Activated T-helper 1 cell treated with anti-CD3 and anti-CD28 coated beads, Interleukin-2, amount 50 U/mL, for 16 hours (primary cell): Measurements from ENCODE around the gene BHLHA15.
A peak's percentile ranks its signal among the peaks of the same experiment; 100 is the strongest.

Experiments used
- DNase-seq, 2 donors: peaks; one replicate each; pipeline ENCODE4 v3.0.0-alpha.2; 2020; ENCODE audit warnings: low read depth in 1 of 2, low spot score in 1 of 2

Gene BHLHA15

DNA sequence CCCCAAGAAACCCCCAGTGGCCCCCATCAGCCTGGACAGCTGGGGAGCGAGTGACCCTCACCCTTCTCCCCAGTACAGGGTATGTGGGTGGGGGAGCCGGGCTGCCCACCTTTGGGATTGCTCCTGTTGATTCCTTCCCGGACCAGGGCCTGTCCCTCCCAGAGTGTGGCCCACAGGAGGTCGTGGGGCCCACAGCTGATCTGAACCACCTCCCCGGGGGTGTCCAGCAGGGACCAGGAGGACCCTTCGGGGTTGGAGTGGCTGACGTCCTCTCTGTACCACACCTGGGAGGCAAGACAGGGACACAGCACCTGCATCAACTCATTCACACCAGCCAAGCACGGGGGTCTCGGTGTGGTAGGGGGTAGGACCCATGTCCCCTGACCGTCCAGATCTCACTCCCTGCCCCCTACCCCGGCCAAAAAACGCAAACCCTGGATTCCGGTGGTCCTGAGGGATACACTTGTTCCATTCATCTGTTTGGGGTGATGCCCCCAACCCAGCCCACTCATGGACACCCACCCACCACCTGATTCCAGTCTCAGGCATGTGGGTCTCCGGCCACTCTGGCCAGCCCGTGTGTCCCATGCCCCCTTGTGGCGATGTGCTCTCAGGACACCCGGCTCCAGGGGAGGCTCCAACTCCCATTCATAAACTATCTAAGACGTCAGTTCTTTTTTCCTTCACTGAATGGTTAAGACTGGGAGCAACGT lies 29.9 kb downstream of the BHLHA15 start:
- no peak for DNase-seq

DNA sequence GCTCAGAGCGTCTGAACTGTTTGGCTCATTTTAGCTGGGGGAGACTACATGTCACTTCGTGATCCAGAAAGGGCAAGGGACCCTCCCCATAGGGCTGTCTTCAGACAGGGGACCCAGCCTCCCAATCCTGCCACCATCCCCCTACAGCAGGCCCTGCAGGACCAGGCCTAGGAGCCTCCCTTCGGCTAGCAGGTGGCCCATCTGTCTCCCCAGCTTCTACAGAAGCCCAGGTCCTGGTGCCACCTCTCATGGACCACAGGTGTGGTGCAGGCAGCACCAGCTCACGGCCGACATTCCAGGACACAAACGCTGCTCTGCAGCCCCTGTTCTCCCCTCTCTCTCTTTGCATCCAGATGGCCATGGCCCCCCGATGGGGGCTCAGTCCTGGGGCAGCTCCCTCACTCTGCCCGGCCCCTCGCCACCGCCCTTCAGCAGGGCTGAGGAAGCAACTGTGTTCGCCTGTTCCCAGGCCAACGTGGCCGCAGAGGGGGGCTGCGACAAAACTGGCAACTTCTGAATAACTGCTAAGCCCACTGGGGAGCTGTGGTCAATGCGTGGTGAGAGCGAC lies 30.5 kb downstream of the BHLHA15 start:
- DNase-seq: no peak

DNA sequence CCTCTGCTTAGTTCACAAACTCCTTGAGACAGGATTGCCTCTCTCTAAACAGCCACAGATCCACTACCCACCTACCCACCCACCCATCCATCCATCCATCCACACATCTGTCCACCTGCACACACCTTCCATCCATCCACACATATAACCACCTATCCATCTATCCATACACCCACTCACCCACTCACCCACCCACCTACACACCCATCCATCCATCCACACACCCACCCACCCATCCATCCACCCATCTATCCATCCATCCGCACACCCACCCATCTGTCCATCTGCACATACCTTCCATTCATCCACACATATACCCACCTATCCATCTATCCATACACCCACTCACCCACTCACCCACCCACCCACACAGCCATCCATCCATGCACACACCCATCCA lies 31.1 kb downstream of the BHLHA15 start:
- DNase-seq: no peak

DNA sequence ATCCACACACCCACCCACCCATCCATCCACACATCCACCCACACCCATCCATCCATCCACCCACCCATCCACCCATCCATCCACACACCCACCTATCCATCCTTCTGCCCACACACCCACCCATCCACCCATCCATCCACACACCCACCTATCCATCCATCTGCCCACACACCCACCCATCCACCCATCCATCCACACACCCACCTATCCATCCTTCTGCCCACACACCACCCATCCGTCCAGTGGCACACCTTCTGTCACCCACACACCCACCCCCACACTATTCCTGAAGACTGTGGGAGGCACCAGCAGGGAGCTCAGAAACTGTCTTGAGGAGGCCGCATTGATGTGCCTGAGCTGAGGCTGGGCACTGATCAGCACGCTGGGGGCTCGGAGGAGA lies 31.7 kb downstream of the BHLHA15 start:
- no peak for DNase-seq

DNA sequence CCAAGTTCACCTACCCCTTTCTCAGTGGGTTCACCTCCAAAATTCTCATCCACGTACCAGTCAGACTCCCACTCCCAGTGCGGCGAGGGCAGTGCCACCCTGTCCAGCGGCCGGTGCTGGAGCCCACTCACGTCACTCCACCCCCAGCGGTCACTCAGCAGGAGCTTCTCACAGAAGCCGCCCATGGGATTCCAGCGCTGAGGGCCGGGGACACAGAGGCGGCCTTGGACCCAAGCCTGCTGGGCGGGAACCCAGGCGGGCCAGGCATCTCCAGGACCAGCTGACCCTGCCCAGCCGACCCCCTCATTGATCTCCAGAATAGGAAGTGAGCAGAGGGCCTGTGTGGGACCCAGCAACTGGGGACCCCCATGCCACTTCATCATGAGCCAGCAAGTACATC lies 33.6 kb downstream of the BHLHA15 start:
- DNase-seq: no peak

DNA sequence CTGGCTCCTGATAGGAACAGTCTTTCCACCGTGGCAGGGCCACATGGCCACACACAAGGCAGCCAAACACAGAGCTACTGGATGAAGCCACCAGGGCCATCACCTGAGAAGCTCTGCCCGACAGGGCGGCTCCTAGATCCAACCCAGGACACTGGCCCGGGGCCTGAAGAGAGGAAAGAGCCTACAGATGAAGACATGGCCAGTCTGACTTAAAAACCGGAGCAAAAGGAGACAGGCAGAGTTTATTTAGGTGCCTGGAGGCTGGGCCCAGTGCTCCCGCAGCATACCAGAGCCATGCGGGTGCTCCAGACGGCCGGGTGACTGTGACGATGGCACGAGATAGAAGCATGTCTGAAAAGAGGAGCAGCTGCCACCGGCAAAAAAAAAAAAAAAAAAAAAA lies 36.9 kb downstream of the BHLHA15 start:
- no peak for DNase-seq

DNA sequence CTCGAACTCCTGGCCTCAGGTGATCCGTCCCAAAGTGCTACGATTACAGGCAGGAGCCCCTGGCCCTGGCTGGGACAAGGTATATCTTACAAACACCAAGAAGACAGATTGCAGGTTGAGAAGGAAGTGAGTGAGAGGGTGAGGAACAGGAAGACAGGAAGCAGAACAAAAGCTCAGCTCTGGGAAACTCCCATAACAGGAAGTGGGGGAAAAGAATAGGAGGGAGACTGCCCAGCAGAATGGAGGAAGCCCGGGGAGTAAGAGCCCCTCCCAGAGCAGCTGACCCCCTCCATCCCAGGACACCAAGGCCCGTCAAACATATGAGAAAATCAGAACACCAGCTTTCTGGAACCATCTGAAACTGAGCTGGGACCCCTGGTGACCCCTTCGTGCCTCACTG lies 37.9 kb downstream of the BHLHA15 start:
- DNase-seq: no peak

DNA sequence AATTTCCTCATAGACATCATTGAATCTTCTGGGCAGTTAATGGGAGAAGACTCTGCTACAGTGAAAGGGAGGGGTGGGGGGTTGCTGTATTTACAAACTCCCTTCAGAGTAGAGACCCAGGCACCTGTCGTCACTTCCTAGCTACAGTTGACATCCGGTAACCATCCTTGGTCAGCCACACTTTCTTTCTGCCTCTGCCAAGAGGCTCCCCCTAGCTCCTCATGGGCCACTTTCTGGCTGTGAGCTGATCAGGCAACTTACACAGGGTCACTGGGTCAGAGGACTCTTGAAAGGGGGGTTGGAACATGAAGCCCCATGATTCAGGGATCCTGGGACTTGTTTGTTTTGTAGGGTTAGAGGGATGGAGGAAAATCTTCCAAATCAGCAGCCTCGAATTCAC lies 39.5 kb downstream of the BHLHA15 start:
- DNase-seq: peak in 1 of 2 donors; percentile 13

DNA sequence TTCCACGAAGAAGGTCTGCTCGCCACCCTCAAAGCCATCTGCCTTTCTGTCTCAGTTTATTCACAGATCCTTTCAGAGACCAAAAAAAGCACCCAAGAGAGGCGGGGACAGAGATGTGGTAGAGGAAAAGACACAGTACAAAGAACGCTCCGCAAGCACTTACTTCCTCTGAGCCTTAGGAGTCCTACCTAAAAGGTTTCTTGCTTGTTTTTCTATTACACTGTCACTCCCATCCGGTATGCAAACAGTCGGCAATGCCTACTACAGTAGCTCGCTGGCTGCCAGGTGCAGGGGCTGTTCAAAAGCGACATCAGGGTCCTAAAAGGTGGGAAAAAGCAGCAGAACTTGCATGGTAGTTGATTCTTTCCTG lies 40.0 kb downstream of the BHLHA15 start:
- DNase-seq: peak in 1 of 2 donors; percentile 14

DNA sequence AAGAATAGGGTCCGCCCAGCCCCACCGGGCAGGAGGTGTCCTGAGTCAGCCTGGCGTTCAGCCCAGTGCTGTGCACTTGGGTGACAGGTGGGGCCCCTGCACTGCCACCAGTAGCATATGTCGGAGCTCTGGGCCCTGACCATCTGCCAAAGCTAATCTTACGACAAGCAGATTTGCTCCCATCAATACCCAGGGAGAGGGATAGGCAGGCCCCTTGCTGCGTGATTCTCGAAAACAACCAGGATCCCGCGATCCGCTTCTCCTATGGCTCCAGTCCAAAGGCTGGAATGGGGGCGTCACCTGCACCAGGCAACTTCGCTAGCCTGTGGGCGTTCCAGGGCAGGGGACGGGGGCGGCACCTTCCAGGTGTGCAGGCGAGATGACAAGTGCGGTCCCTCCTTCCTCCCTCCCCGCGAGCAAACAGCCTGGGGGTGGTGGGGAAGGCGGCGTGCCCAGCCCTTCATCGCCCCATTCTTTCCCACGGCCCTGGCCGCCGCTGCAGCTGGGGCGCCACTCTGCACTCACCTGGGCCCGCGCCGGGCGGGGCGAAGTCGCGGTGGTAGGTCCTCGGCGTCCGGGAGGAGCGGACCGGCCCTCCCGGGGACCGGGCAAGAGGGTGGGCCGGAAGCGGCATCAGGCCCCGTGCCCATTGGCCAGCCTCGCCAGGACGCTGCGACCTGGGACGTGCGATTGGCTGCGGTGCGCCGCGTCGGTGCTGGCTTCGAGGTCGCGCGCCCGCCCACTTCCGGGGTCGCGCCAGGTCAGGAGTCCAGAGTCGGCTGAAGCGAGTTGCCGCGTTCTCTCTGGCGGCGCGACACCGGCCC lies 40.6 kb downstream of the BHLHA15 start, which contains the start of gene TECPR1:
TSS of gene TECPR1 (minus strand) at position 632 of the 824 bp plus-strand sequence. CDS start 6,086 bp downstream, outside the sequence.
- DNase-seq: peak; percentile 62 to 85

DNA sequence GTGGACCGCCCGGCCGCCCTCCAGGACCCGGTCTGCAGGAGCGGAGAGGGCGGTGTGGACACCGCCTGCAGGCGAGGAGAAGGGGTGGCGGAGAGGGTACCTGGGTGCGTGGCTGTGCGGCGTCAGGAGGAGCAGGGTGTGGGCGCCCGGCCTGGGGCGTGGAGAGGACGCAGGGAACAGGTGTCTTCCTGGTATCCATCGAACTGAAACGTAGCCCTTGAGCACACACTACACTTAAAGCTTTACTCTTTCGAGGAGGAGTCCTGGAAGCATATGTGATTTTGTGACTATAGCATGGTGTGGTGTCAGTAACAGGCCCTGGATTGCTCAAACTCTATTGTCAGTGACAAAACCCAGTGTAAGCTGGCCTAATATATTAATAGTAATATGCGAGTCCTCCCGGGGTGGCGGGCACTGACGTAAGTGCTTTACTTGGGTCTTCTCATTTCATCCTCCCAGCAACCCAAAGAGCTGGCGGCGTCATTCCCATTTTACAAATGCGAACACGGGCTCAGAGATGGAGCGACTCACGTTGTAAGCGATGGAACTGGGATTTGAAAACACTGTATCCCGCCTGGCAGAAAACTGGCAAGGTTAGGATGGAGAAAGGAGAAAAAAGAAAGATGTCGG lies 41.3 kb downstream of the BHLHA15 start:
- DNase-seq: no peak

DNA sequence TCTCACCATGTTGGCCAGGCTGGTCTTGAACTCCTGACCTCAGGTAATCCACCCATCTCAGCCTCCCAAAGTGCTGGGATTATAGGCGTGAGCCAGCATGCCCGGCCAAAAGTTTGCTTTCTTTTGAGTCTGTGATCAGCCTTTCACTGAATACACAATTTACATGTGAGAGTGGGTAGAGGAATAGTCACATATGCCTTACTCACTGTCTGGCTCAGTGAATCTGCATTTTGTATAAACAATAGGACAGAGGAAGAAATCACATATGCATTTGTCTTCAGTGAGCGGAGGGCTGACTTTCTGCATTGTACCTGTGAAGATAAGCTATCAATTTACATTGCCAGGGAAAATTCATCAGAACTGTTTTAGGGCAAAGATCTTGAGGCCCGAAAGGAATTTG lies 43.3 kb downstream of the BHLHA15 start:
- no peak for DNase-seq

DNA sequence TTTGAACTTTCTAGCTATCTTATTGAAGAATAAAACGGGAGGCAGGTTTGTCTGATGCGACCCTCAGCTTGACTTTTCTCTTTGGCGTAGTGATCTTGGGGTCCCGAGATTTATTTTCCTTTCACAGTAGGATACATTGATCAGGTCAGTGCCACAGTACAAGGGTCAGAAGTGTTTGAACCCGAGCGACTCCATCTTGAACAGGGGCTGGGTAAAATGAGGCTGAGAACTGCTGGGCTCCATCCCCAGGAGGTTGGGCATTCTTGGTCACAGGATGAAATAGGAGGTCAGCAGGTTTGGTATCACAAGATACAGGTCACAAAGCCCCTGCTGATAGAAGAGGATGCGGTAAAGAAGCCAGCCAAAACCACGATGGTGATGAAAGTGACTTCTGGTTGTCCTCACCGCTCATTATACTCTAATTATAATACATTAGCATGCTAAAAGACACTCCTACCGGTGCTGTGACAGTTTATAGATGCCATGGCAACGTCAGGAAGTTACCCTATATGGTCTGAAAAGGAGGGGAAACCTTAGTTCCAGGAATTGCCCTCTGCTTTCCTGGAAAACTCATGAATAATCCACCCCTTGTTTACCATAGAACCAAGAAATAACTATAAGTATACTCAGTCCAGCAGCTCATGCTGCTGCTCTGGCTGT lies 43.8 kb downstream of the BHLHA15 start:
- DNase-seq: no peak

DNA sequence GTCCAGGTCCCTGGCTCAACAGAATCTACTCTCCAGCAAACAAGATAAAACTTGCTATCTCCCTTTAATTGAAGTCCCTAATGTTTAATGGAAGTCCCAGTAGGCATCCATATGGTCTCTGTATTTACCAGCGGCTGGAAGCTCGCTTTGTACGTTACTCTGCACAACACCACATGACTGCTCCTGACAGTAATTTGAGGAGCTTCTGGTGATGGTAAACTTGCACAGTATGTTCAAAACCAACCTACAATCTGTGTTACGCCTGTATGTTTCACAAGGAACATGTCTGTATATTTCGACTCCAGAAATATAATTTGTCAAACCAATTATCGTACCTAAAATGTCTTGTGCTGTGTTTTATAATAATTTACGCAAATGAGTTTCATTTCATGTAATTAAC lies 45.2 kb downstream of the BHLHA15 start:
- DNase-seq: no peak

DNA sequence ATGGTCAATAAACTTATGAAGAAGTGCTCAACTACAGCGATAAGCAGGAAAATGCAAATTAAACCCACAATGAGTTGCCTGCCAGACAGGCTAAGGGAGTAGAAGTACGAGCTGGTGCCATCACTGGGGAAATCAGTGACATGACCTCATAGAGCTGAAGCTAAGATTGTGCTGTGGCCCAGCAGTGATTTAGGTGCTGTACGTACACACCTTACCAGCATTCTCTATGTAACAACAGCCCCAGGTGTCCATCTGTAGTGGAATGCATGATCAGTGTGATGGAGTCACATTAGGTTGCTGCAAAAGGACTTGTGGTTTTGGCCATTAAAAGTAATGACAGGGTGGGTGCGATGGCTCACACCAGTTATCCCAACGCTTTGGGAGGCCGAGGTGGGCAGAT lies 46.5 kb downstream of the BHLHA15 start:
- DNase-seq: no peak
